Subcutaneous adipose tissue (tissue), 4 donors: Measurements from ENCODE around the gene ICA1. TPM values are rescaled to one million over a fixed set of nuclear protein-coding genes. Genes with fewer than 3 reads are reported as not detected.

Source experiments
- total RNA-seq, 4 donors: library from RNA; depleted of rRNA; stranded (reverse); fragments of >200 nt; gene quantifications; one replicate each; pipeline ENCODE4 v1.1.0, GENCODE V29; 2016
- TF ChIP-seq, protein P1 (sequence below): fragments of 450-650 bp; IDR thresholded peaks from one replicate; pipeline ENCODE4 v1.5.1; 2016; ENCODE audit warnings: low read depth, mild to moderate bottlenecking, control low read depth, antibody characterized with exemption, moderate library complexity

Gene ICA1
- total RNA-seq, 4 donors from 2014 or later, result 20.9 to 55.4 (median 34.3) TPM

DNA sequence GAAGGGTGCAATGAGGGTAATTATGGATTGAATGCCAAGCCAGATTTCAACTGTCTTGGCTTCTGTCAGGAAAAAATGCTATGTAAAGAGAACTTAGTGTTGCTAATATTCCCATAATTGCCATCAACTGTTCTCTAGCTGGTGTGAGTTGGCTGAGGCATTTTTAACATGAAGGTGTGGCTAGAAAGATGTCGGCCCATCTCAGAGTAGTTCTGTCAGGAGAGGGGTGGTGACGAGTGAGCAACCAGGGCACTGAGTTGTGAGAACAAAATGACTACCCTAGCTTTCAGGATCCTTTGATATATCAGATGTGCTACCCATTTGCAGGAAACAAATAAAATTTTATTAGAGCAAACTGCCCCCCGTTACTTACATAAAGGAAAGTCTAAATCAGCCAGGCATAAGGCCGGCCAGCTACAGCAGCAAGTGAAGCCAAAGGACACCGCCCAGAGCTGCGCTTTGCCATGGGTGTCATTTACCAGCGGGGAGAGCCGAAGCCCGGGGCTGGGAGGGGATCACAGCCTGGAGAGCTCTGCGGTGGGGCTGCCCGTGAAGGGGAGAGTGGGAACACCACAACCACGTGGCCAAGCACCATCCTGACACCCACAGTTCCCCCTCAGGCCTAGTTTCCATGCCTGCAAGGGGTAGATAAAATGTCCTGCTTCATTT, 141.4 kb downstream of the ICA1 start:
- TF ChIP-seq, protein P1, sequence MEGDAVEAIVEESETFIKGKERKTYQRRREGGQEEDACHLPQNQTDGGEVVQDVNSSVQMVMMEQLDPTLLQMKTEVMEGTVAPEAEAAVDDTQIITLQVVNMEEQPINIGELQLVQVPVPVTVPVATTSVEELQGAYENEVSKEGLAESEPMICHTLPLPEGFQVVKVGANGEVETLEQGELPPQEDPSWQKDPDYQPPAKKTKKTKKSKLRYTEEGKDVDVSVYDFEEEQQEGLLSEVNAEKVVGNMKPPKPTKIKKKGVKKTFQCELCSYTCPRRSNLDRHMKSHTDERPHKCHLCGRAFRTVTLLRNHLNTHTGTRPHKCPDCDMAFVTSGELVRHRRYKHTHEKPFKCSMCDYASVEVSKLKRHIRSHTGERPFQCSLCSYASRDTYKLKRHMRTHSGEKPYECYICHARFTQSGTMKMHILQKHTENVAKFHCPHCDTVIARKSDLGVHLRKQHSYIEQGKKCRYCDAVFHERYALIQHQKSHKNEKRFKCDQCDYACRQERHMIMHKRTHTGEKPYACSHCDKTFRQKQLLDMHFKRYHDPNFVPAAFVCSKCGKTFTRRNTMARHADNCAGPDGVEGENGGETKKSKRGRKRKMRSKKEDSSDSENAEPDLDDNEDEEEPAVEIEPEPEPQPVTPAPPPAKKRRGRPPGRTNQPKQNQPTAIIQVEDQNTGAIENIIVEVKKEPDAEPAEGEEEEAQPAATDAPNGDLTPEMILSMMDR, result no peak

DNA sequence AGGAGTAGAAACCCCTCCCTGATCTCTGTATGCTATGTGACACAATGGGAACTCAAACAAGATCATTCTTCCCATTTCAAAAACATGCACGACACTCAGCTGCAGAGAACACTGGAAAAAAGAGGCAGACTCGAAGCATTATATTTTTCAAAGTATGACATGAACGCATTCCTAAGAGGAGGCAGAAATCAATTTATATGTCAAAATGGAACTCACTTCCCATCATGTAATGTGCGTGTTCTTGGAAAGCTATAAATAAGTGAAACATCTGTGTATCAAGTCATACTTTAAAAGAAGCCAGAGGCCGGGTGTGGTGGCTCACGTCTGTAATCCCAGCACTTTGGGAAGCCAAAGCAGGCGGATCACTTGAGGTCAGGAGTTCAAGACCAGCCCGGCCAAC, 142.7 kb downstream of the ICA1 start:
- TF ChIP-seq, protein P1, result no peak

DNA sequence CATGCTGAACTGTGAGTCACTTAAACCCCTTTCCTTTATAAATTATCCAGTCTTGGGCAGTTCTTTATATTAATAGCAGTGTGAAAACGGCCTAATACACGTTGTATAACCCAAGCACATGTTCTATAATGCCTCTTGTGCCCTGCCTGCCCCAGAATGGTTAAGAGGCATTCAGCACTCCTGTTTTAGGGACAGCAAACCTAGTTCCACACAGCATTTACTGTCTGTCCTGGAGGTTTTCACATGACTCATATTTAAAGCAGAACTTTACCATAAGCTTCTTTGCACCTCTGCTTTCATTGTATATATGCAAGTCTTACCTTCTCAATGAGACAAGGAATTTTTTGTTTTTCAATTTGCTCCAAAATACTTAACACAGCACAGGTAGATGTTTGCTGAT, 144.8 kb downstream of the ICA1 start:
- TF ChIP-seq, protein P1, result no peak

DNA sequence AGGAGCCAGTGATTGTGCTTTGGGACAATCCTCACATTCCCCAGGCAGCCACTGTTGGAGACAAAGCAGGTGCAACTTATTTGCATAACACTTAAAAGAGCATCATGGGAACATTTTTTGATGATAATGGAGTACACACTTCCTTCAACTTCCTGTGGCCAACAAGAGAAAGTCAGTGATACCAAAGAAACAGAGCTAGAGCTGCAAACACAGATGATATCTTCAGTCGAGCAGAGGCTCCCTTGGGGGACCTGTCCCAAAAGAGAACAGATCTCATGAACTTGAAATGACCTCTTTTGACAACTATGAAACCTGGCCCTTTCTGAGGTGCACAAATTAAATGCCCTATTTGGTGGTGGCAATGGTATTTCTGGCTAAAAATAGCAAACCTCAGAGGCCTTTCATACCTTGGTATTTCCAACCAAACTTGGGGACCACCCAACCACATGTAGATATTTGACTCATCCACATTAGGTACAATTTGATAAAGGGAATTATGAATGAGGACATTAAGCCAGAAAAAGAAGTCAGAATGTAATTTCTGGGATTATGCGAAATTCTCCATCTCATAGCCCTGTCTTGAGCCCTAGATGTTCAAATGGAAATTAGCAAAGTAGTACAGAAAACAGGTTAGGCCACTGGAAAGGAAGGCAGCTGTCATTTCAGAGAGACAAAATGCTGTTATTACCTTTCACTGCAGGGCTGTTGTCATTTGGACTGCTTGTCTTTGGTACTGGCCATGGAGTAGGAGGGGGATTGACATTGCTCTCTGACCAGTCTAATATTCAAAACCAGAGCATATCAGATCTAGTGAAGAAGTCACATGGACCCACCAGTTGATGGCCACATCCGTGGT, 146.2 kb downstream of the ICA1 start:
- TF ChIP-seq, protein P1, result no peak

DNA sequence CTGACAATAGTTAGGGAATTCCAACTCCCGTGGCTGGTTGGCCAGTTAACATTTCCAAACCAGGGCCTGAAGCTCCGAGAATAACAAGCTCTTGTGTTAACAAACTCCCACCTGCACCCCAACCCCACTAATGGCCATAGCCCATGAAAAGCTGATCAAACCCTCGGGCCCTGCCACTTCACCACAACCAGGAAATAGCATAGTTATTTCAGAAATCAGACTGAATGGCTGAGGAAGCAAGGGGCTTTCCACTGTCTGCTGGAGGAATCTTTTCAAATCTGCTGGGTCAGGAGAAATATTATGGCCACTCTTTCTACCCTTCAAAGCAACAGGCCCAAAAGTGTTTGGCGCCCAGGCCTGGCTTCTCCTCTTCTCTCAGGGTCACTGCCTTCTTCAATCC, 147.8 kb downstream of the ICA1 start:
- TF ChIP-seq, protein P1, result no peak

DNA sequence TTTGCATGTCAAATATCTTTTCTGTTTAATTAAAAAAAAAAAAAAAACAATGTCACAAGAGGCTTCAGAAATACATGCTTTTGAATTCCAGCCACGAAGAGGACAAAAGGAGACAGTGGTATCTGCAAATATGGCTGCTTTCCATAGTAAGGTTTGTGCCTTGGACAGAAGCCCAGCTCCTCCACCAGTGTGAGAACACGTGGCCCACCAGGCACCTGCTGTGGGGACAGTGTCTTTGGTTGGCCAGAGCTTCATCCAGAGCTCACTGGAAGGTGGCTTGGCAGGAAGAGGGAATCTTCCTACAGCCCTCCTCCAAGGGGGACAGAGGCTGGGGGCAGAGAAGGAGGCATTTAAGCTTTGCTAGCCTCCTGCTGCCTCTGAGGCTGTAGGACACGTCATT, 148.8 kb downstream of the ICA1 start:
- TF ChIP-seq, protein P1, result no peak

DNA sequence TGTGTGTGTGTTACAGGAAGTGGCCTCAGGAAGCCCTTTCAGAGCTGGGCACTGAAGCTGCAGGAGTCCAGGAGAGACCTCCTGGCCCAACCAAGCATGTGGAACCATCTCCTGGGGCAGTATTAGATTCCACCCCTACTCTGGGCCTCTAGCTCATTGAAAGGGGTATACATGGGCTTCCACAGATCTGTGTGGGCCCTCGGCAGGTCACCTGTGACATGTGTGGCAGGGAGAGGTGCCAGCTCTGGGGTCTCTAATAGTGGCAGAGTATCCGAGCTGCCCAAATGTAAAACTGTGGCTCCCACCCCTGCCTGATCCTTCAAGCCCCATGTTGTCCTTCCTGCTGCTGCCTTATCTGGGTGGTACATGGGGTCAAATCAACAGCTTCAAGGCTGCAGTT, 149.3 kb downstream of the ICA1 start:
- TF ChIP-seq, protein P1, result no peak
